HG03025 (cell line): ENCODE data around the gene ZAR1L.

ENCODE experiments used
- ATAC-seq: cut with Tn5 transposase; IDR thresholded peaks from one replicate; pipeline ENCODE4 v1.9.1; 2021; ENCODE audit warnings: mild to moderate bottlenecking, moderate library complexity; ENCODE audit not compliant: unreplicated experiment, low FRiP score

ZAR1L gene

GRCh38 chr13:32257649-32258048 lies 57.5 kb downstream of the ZAR1L start:
- no peak for ATAC-seq

GRCh38 chr13:32256243-32256642 lies 58.9 kb downstream of the ZAR1L start:
- no peak for ATAC-seq

- ATAC-seq, result no peak
Observed at GRCh38 chr13:32255724-32256109, 59.4 kb downstream of the ZAR1L start.

- no peak for ATAC-seq
Observed at GRCh38 chr13:32254916-32255723, 60.0 kb downstream of the ZAR1L start.

- ATAC-seq, result no peak
Observed at GRCh38 chr13:32254416-32254815, 60.7 kb downstream of the ZAR1L start.

- no peak for ATAC-seq
Observed at GRCh38 chr13:32253911-32254399, 61.2 kb downstream of the ZAR1L start.
